Activated CD8-positive, alpha-beta memory T cell treated with anti-CD3 and anti-CD28 coated beads for 4 hours (primary cell): ENCODE measurements around the gene HCRTR1.

ENCODE experiments used
- DNase-seq, 2 donors: peaks; one replicate each; pipeline ENCODE4 v3.0.0-alpha.2; 2020; ENCODE audit warnings: low read depth in 2 of 2

The HCRTR1 gene

GRCh38 chr1:31650161-31651088 is 32.9 kb downstream of the HCRTR1 start:
- no peak for DNase-seq

- DNase-seq, result no peak
Measured at GRCh38 chr1:31651089-31651420, 33.6 kb downstream of the HCRTR1 start.

- no peak for DNase-seq
Measured at GRCh38 chr1:31651766-31652165, 34.3 kb downstream of the HCRTR1 start.

- no peak for DNase-seq
Measured at GRCh38 chr1:31652891-31653499, 35.5 kb downstream of the HCRTR1 start.

- no peak for DNase-seq
Measured at GRCh38 chr1:31653717-31654473, 36.4 kb downstream of the HCRTR1 start.

GRCh38 chr1:31654474-31654776 is 36.9 kb downstream of the HCRTR1 start:
- no peak for DNase-seq

GRCh38 chr1:31655104-31655503 is 37.6 kb downstream of the HCRTR1 start:
- no peak for DNase-seq

GRCh38 chr1:31655756-31656155 is 38.3 kb downstream of the HCRTR1 start:
- DNase-seq, result no peak

GRCh38 chr1:31657020-31657804 is 39.7 kb downstream of the HCRTR1 start:
- DNase-seq, result no peak

GRCh38 chr1:31657972-31658510 is 40.6 kb downstream of the HCRTR1 start:
- DNase-seq, result no peak

- DNase-seq, result no peak
Measured at GRCh38 chr1:31658721-31659120, 41.2 kb downstream of the HCRTR1 start.

GRCh38 chr1:31659889-31660288 is 42.4 kb downstream of the HCRTR1 start:
- DNase-seq, result no peak

- DNase-seq, result no peak
Measured at GRCh38 chr1:31660871-31661455, 43.5 kb downstream of the HCRTR1 start.

- no peak for DNase-seq
Measured at GRCh38 chr1:31661856-31662255, 44.4 kb downstream of the HCRTR1 start.

GRCh38 chr1:31662463-31662862 is 45.0 kb downstream of the HCRTR1 start:
- no peak for DNase-seq

- DNase-seq, result peak; percentile 21 to 43
Measured at GRCh38 chr1:31663622-31664452, 46.3 kb downstream of the HCRTR1 start.

GRCh38 chr1:31664528-31664927 is 47.0 kb downstream of the HCRTR1 start:
- DNase-seq, result no peak

- DNase-seq, result no peak
Measured at GRCh38 chr1:31665234-31665878, 47.9 kb downstream of the HCRTR1 start.

GRCh38 chr1:31666263-31666963 is 48.9 kb downstream of the HCRTR1 start:
- no peak for DNase-seq
